Left lung (tissue), 10 donors: ENCODE results near the gene BHLHE40. TPM values are rescaled to one million over a fixed set of nuclear protein-coding genes. Genes with fewer than 3 reads are reported as not detected.

Source experiments
- ATAC-seq: fragments of 200-7000 bp; cut with Tn5 transposase; one replicate; pipeline ENCODE4 v1.9.1; 2020; ENCODE audit warnings: moderate library complexity
- DNase-seq, 4 donors: peaks; one replicate each; pipeline ENCODE4 v3.0.0-alpha.2; 2013 to 2020
- H3K27ac ChIP-seq, 2 donors: fragments of 200-600 bp; sonication (generic) in 1 of 2; one replicate each; pipeline versions ENCODE4 v1.5.0 to v1.8.0; 2020 to 2021
- H3K27me3 ChIP-seq, 2 donors: fragments of 200-600 bp; sonication (generic) in 1 of 2; one replicate each; pipeline versions ENCODE4 v1.5.0 to v1.8.0; 2020 to 2021
- H3K36me3 ChIP-seq, 2 donors: fragments of 200-600 bp; sonication (generic) in 1 of 2; one replicate each; pipeline versions ENCODE4 v1.5.0 to v1.8.0; 2020 to 2021
- H3K4me1 ChIP-seq, 2 donors: fragments of 200-600 bp; one replicate each; pipeline ENCODE4 v1.8.0; 2021
- H3K4me3 ChIP-seq, 2 donors: fragments of 200-600 bp; sonication (generic) in 1 of 2; one replicate each; pipeline versions ENCODE4 v1.5.0 to v1.8.0; 2020 to 2021; ENCODE audit warnings: mild to moderate bottlenecking in 1 of 2
- H3K9me3 ChIP-seq, 2 donors: fragments of 200-600 bp; sonication (generic) in 1 of 2; one replicate each; pipeline versions ENCODE4 v1.5.0 to v1.8.0; 2020 to 2021
- intact Hi-C, 2 donors: fragments of 100-400 bp; cut with DNase I; formaldehyde crosslinking; loops; one replicate each; pipeline versions ENCODE4 v1.11.2 to v1.14.2; 2022
- polyA plus RNA-seq, 6 donors: library from polyadenylated mRNA; unstranded; fragments of 120-200 nt; gene quantifications; one replicate each; pipeline ENCODE4 v1.2.1, GENCODE V29; 2013; ENCODE audit not compliant: insufficient read length in 6 of 6
- total RNA-seq, 2 donors: library from RNA; stranded (reverse); fragmentation: NEBNext Ultra II Directional; extraction: Animal tissue kit (Norgen Biotek cat#: 25700); gene quantifications; one replicate each; pipeline ENCODE4 v1.2.1, GENCODE V29; 2021
- TF ChIP-seq, protein P1 (sequence below), 2 donors: fragments of 200-600 bp; sonication (generic) in 1 of 2; IDR thresholded peaks; one replicate each; pipeline versions ENCODE4 v1.5.0 to v1.8.0; 2021; ENCODE audit warnings: antibody characterized with exemption in 2 of 2
- donor health status: DM: no; HTN: yes; CAD: no.
- donor health status: DM: no; HTN: no; CAD: no.

BHLHE40 gene
- total and polyA plus RNA-seq, 8 donors: 17.9 to 97.5 (median 27.3) TPM

DNA sequence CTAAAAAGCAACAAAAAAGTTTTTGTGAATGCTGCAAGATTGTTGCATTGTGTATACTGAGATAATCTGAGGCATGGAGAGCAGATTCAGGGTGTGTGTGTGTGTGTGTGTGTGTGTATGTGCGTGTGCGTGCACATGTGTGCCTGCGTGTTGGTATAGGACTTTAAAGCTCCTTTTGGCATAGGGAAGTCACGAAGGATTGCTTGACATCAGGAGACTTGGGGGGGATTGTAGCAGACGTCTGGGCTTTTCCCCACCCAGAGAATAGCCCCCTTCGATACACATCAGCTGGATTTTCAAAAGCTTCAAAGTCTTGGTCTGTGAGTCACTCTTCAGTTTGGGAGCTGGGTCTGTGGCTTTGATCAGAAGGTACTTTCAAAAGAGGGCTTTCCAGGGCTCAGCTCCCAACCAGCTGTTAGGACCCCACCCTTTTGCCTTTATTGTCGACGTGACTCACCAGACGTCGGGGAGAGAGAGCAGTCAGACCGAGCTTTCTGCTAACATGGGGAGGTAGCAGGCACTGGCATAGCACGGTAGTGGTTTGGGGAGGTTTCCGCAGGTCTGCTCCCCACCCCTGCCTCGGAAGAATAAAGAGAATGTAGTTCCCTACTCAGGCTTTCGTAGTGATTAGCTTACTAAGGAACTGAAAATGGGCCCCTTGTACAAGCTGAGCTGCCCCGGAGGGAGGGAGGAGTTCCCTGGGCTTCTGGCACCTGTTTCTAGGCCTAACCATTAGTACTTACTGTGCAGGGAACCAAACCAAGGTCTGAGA lies 4.7 kb downstream of the BHLHE40 start:
- peaks cover 0 to 36% of the 10 kb centered on the region in 2 donors for H3K36me3 ChIP-seq
- DNase-seq (peak in 1 of 4 donors; percentile 64), ATAC-seq (no peak)
- peak overlapping the region; percentile 99 to 100 for H3K27ac ChIP-seq
- intact Hi-C loops: no loop called here
- peaks cover 38 to 81% of the 10 kb centered on the region in 2 donors for H3K4me1 ChIP-seq
- no peaks in the 10 kb centered on the region for H3K27me3 ChIP-seq
- TF ChIP-seq, protein P1, sequence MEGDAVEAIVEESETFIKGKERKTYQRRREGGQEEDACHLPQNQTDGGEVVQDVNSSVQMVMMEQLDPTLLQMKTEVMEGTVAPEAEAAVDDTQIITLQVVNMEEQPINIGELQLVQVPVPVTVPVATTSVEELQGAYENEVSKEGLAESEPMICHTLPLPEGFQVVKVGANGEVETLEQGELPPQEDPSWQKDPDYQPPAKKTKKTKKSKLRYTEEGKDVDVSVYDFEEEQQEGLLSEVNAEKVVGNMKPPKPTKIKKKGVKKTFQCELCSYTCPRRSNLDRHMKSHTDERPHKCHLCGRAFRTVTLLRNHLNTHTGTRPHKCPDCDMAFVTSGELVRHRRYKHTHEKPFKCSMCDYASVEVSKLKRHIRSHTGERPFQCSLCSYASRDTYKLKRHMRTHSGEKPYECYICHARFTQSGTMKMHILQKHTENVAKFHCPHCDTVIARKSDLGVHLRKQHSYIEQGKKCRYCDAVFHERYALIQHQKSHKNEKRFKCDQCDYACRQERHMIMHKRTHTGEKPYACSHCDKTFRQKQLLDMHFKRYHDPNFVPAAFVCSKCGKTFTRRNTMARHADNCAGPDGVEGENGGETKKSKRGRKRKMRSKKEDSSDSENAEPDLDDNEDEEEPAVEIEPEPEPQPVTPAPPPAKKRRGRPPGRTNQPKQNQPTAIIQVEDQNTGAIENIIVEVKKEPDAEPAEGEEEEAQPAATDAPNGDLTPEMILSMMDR (IDR thresholded peaks at IDR 0.05): no peak
- H3K9me3 ChIP-seq: no peaks in the 10 kb centered on the region
- peak overlapping the region; percentile 9 to 99 for H3K4me3 ChIP-seq

DNA sequence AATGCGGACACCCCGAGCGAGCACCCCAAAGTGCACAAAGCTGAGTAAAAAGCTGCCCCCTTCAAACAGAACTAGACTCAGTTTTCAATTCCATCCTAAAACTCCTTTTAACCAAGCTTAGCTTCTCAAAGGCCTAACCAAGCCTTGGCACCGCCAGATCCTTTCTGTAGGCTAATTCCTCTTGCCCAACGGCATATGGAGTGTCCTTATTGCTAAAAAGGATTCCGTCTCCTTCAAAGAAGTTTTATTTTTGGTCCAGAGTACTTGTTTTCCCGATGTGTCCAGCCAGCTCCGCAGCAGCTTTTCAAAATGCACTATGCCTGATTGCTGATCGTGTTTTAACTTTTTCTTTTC lies 5.3 kb downstream of the BHLHE40 start:
- ATAC-seq: no peak
- intact Hi-C loops: no loop called here
- Histone ChIP-seq H3K27ac (peak overlapping the region; percentile 99 to 100), H3K4me3 (peak overlapping the region; percentile 2 to 99), H3K4me1 (peaks cover 38 to 85% of the 10 kb centered on the region in 2 donors), H3K9me3 (no peaks in the 10 kb centered on the region), H3K27me3 (no peaks in the 10 kb centered on the region), H3K36me3 (peaks cover 0 to 36% of the 10 kb centered on the region in 2 donors)
- no peak for DNase-seq
- TF ChIP-seq, protein P1 (IDR thresholded peaks at IDR 0.05): no peak

DNA sequence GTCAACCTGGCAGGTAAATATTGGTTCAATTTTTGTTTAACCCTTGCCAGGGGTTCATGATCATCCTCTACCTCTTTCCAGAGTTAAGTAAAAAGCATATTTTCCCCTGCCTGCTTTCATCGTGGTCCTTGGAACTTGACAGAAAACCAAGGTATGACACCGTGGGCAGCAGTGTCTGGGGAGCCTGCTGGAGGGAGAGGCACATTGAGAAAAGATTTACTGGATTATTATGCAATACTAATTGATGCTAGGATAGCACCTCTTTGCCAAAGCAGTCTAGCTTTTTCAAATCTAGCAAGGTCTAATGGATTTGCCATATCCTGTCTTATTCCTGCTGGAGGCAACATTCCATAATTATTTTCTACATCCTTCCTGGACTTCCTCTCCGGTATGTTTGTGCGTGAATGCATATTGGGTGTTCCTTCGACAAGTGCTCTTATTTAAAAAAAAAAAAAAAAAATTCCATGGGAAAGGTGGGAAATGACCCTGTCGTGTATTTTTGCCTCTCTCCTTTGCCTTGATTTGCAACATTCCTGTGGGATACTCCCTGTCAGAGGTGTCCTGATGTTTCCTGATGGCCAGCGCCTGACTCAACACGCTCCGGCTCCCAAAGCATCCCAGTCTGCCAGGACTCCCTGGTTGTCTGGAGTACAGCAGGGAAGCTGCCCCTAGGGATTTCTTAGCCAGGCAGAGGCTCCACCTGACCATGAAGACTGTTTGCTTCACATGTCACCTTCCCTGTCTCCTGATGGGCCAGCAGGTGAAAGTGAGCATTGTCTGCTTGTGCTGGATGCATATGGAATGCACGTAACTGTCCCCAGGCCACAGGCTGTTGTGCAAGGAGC lies 6.3 kb downstream of the BHLHE40 start:
- DNase-seq (no peak), ATAC-seq (peak; percentile 3)
- Histone ChIP-seq H3K4me3 (no peak overlapping the region), H3K27ac (peak overlapping the region; percentile 99 to 100), H3K9me3 (no peaks in the 10 kb centered on the region), H3K36me3 (peaks cover 0 to 36% of the 10 kb centered on the region in 2 donors), H3K27me3 (no peaks in the 10 kb centered on the region), H3K4me1 (peaks cover 38 to 93% of the 10 kb centered on the region in 2 donors)
- intact Hi-C loops: no loop called here
- TF ChIP-seq, protein P1 (IDR thresholded peaks at IDR 0.05): no peak

DNA sequence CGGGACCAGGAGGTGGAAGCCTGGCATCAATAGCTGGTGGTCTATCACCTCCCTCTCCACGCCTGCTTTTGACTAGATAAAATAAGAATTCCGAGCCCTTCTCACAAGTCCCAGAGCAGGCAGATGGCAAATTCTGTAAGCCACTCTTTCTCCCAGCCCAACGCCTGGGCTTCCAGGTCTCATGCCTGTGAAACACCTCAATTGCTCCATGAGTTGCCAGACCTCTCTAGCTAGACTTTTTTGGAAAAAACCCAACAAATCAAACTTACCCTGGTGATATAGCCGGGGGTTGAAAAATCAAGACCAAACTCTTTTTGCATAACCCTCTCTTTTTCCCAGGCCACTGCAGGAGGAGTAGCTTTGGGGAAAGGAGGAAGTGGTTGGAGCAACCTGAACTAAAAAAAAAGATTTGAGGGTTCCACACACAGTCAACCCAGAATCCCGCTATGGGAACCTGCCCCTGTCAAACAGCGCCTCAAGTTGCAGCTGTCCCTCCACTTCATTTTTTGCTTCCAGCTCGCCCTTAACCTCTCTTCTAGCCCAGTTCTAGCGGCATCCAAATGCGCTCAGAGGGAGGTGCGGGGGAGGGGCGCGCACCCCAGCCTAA lies 7.0 kb downstream of the BHLHE40 start:
- H3K4me3 ChIP-seq: peak overlapping the region; percentile 25 to 35
- peak; percentile 2 for ATAC-seq
- peaks cover 0 to 31% of the 10 kb centered on the region in 2 donors for H3K36me3 ChIP-seq
- peak overlapping the region; percentile 99 to 100 for H3K27ac ChIP-seq
- TF ChIP-seq, protein P1 (IDR thresholded peaks at IDR 0.05): no peak
- intact Hi-C loops: no loop called here
- H3K4me1 ChIP-seq: peaks cover 38 to 87% of the 10 kb centered on the region in 2 donors
- H3K9me3 ChIP-seq: no peaks in the 10 kb centered on the region
- no peaks in the 10 kb centered on the region for H3K27me3 ChIP-seq
- DNase-seq: no peak
